AG08396 (cell line): ENCODE measurements around the gene CLBA1.

Experiments
- DNase-seq: peaks from one replicate; pipeline ENCODE4 v3.0.0; 2012; ENCODE audit warnings: low spot score, mixed read lengths

The CLBA1 gene

GRCh38 chr14:104979758-104980610 lies 5.6 kb upstream of the CLBA1 start:
- DNase-seq, result no peak

GRCh38 chr14:104980611-104981531 lies 4.7 kb upstream of the CLBA1 start:
- DNase-seq, result no peak

- DNase-seq, result no peak
Measured at GRCh38 chr14:104981699-104982541, 3.7 kb upstream of the CLBA1 start.

- DNase-seq, result no peak
Measured at GRCh38 chr14:104982548-104983230, 2.9 kb upstream of the CLBA1 start.

- no peak for DNase-seq
Measured at GRCh38 chr14:104983231-104983721, 2.3 kb upstream of the CLBA1 start.

- DNase-seq, result no peak
Measured at GRCh38 chr14:104984056-104984894, 1.3 kb upstream of the CLBA1 start.

GRCh38 chr14:104986487-104987164 lies 1.0 kb downstream of the CLBA1 start:
- DNase-seq, result no peak

GRCh38 chr14:104989236-104989950 lies 3.8 kb downstream of the CLBA1 start:
- DNase-seq, result no peak

- DNase-seq, result no peak
Measured at GRCh38 chr14:104989951-104990303, 4.3 kb downstream of the CLBA1 start.

GRCh38 chr14:104991896-104992230 lies 6.3 kb downstream of the CLBA1 start:
- no peak for DNase-seq

- no peak for DNase-seq
Measured at GRCh38 chr14:104992501-104992900, 6.9 kb downstream of the CLBA1 start.

GRCh38 chr14:104993306-104993705 lies 7.7 kb downstream of the CLBA1 start:
- DNase-seq, result no peak

- no peak for DNase-seq
Measured at GRCh38 chr14:104993808-104994591, 8.4 kb downstream of the CLBA1 start.

- DNase-seq, result no peak
Measured at GRCh38 chr14:104994978-104995377, 9.4 kb downstream of the CLBA1 start.

GRCh38 chr14:104996032-104996431 lies 10.4 kb downstream of the CLBA1 start:
- DNase-seq, result no peak

GRCh38 chr14:104996483-104996882 lies 10.9 kb downstream of the CLBA1 start:
- DNase-seq, result no peak

- DNase-seq, result no peak
Measured at GRCh38 chr14:104998801-104999200, 13.2 kb downstream of the CLBA1 start.

- DNase-seq, result no peak
Measured at GRCh38 chr14:104999361-104999760, 13.8 kb downstream of the CLBA1 start.
